Measurements from ENCODE around the gene XKR8.

The XKR8 gene

GRCh38 chr1:27960762-27961645 lies 1.2 kb downstream of the XKR8 start:
- no peaks in the 10 kb centered on the region for H3K4me1 ChIP-seq (ENCODE audit: control insufficient read depth, insufficient read depth, low read length)
- peak overlapping the region; percentile 80 for H3K9ac ChIP-seq (ENCODE audit: low read length)
- no peaks in the 10 kb centered on the region for H3K27me3 ChIP-seq (ENCODE audit: control insufficient read depth, insufficient read depth, low read length)
- peak overlapping the region; percentile 78 for H3K4me3 ChIP-seq (ENCODE audit: low read length)
- peaks cover 8% of the 10 kb centered on the region for H3K36me3 ChIP-seq (ENCODE audit: control insufficient read depth, insufficient read depth, low read length)
- H3K27ac ChIP-seq (ENCODE audit: low read depth, low read length) = peak overlapping the region; percentile 27

GRCh38 chr1:27961646-27962221 lies 2.0 kb downstream of the XKR8 start:
- no peaks in the 10 kb centered on the region for H3K4me1 ChIP-seq (ENCODE audit: control insufficient read depth, insufficient read depth, low read length)
- no peak overlapping the region for H3K9ac ChIP-seq (ENCODE audit: low read length)
- no peak overlapping the region for H3K27ac ChIP-seq (ENCODE audit: low read depth, low read length)
- H3K36me3 ChIP-seq (ENCODE audit: control insufficient read depth, insufficient read depth, low read length) = peaks cover 12% of the 10 kb centered on the region
- H3K4me3 ChIP-seq (ENCODE audit: low read length) = peak overlapping the region; percentile 6
- no peaks in the 10 kb centered on the region for H3K27me3 ChIP-seq (ENCODE audit: control insufficient read depth, insufficient read depth, low read length)

DNA sequence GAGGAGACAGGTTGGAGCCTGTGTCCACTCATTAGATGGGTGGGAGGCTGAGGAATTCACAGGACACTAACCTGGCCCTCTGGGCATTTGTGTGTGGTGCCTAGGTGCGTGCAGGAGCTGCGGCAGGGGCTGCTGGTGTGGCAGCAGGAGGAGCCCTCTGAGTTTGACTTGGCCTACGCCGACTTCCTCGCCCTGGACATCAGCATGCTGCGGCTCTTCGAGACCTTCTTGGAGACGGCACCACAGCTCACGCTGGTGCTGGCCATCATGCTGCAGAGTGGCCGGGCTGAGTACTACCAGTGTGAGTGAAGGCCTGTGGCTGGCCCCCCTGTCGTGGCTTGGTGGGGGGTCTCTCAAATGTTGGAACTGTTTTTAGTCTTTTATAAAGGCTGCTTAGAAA lies 3.6 kb downstream of the XKR8 start:
- H3K27me3 ChIP-seq (ENCODE audit: control insufficient read depth, insufficient read depth, low read length) = no peaks in the 10 kb centered on the region
- no peaks in the 10 kb centered on the region for H3K4me1 ChIP-seq (ENCODE audit: control insufficient read depth, insufficient read depth, low read length)
- H3K9ac ChIP-seq (ENCODE audit: low read length) = no peak overlapping the region

GRCh38 chr1:27966402-27967105 lies 6.8 kb downstream of the XKR8 start:
- Histone ChIP-seq H3K36me3 (ENCODE audit: control insufficient read depth, insufficient read depth, low read length) (peaks cover 17% of the 10 kb centered on the region), H3K27me3 (ENCODE audit: control insufficient read depth, insufficient read depth, low read length) (no peaks in the 10 kb centered on the region), H3K4me1 (ENCODE audit: control insufficient read depth, insufficient read depth, low read length) (no peaks in the 10 kb centered on the region), H3K4me3 (ENCODE audit: low read length) (no peak overlapping the region), H3K9ac (ENCODE audit: low read length) (no peak overlapping the region), H3K27ac (ENCODE audit: low read depth, low read length) (no peak overlapping the region)

More for the DNA sequence above, 3.6 kb downstream of the XKR8 start:
- H3K27ac ChIP-seq (ENCODE audit: low read depth, low read length) = no peak overlapping the region
- peaks cover 17% of the 10 kb centered on the region for H3K36me3 ChIP-seq (ENCODE audit: control insufficient read depth, insufficient read depth, low read length)
- H3K4me3 ChIP-seq (ENCODE audit: low read length) = no peak overlapping the region

GRCh38 chr1:27967106-27967883 lies 7.5 kb downstream of the XKR8 start:
- Histone ChIP-seq H3K27ac (ENCODE audit: low read depth, low read length) (no peak overlapping the region), H3K4me3 (ENCODE audit: low read length) (no peak overlapping the region), H3K9ac (ENCODE audit: low read length) (no peak overlapping the region), H3K4me1 (ENCODE audit: control insufficient read depth, insufficient read depth, low read length) (no peaks in the 10 kb centered on the region), H3K27me3 (ENCODE audit: control insufficient read depth, insufficient read depth, low read length) (no peaks in the 10 kb centered on the region), H3K36me3 (ENCODE audit: control insufficient read depth, insufficient read depth, low read length) (peaks cover 17% of the 10 kb centered on the region)

DNA sequence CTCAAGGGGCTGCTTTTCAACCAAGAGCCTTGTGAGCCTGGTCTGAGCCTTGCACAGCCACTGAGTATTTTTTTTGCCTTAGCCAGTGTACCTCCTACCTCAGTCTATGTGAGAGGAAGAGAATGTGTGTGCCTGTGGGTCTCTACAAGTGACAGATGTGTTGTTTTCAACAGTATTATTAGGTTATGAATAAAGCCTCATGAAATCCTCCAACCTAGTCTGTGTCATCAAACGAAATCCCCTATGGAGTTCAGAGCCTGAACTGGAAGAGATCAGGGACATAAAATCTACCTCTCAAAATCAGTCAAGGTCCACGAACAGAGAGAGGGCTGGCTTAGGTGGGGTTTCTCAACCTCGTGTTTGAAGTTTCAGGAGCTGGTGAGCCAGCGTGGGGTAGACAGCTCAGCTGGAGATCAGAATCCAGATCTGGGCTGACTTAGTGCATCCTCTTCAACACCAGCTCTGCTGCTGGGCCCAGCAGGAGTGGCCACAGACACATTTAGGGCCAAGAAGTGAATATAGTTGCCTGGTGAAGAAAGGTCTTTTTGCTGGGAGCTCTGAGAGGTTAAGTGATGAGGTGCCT lies 8.2 kb downstream of the XKR8 start:
- Histone ChIP-seq H3K27ac (ENCODE audit: low read depth, low read length) (no peak overlapping the region), H3K4me3 (ENCODE audit: low read length) (no peak overlapping the region), H3K27me3 (ENCODE audit: control insufficient read depth, insufficient read depth, low read length) (no peaks in the 10 kb centered on the region), H3K4me1 (ENCODE audit: control insufficient read depth, insufficient read depth, low read length) (no peaks in the 10 kb centered on the region), H3K9ac (ENCODE audit: low read length) (no peak overlapping the region), H3K36me3 (ENCODE audit: control insufficient read depth, insufficient read depth, low read length) (peaks cover 17% of the 10 kb centered on the region)

DNA sequence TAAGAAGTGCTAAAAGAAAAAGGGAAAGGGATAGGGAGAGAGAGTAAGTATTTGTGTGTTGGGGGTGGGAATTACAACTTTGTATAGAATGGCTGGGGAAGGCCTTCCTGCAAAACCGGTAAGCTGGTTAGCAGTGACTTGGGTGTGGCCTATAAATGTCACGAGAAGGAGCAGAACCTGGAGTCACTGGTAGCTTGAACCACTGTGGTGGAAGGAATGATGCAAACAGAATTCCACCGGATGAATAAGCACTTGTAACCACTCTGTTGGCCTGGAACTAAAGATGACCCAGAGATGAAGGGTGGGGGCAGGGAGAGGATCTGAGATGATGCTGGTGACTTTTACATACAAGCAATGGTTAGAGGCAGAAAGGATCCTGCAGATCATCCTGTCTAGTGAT lies 8.9 kb downstream of the XKR8 start:
- peaks cover 19% of the 10 kb centered on the region for H3K36me3 ChIP-seq (ENCODE audit: control insufficient read depth, insufficient read depth, low read length)
- no peaks in the 10 kb centered on the region for H3K4me1 ChIP-seq (ENCODE audit: control insufficient read depth, insufficient read depth, low read length)
- no peak overlapping the region for H3K9ac ChIP-seq (ENCODE audit: low read length)
- no peak overlapping the region for H3K4me3 ChIP-seq (ENCODE audit: low read length)
- no peak overlapping the region for H3K27ac ChIP-seq (ENCODE audit: low read depth, low read length)
- no peaks in the 10 kb centered on the region for H3K27me3 ChIP-seq (ENCODE audit: control insufficient read depth, insufficient read depth, low read length)

- H3K27ac ChIP-seq (ENCODE audit: low read depth, low read length) = no peak overlapping the region
- H3K27me3 ChIP-seq (ENCODE audit: control insufficient read depth, insufficient read depth, low read length) = no peaks in the 10 kb centered on the region
- peaks cover 16% of the 10 kb centered on the region for H3K36me3 ChIP-seq (ENCODE audit: control insufficient read depth, insufficient read depth, low read length)
- H3K4me3 ChIP-seq (ENCODE audit: low read length) = no peak overlapping the region
- H3K9ac ChIP-seq (ENCODE audit: low read length) = no peak overlapping the region
- H3K4me1 ChIP-seq (ENCODE audit: control insufficient read depth, insufficient read depth, low read length) = no peaks in the 10 kb centered on the region
Observed at GRCh38 chr1:27970401-27970800, 10.6 kb downstream of the XKR8 start.

DNA sequence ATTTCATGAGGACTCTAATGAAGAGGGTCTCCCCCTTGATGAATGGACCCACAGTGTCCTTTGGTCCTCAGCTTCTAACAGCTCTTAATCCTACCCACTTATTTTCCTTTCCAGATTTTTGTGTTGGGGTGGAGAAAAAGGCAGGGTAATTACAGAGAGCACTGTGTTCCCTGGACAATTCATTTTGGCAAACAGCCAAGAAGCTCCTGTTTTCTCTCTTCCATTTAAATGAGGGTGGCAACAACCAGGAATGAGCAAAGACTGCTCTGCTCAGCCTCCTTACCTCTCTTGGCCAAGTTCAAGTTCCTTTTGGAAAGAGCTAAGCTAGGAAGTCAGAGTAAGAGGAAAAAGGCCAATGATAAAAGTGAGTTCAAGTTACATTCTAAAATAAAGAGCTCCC lies 11.9 kb downstream of the XKR8 start:
- Histone ChIP-seq H3K4me1 (ENCODE audit: control insufficient read depth, insufficient read depth, low read length) (no peaks in the 10 kb centered on the region), H3K4me3 (ENCODE audit: low read length) (no peak overlapping the region), H3K27me3 (ENCODE audit: control insufficient read depth, insufficient read depth, low read length) (no peaks in the 10 kb centered on the region), H3K27ac (ENCODE audit: low read depth, low read length) (no peak overlapping the region), H3K36me3 (ENCODE audit: control insufficient read depth, insufficient read depth, low read length) (peaks cover 10% of the 10 kb centered on the region), H3K9ac (ENCODE audit: low read length) (no peak overlapping the region)

DNA sequence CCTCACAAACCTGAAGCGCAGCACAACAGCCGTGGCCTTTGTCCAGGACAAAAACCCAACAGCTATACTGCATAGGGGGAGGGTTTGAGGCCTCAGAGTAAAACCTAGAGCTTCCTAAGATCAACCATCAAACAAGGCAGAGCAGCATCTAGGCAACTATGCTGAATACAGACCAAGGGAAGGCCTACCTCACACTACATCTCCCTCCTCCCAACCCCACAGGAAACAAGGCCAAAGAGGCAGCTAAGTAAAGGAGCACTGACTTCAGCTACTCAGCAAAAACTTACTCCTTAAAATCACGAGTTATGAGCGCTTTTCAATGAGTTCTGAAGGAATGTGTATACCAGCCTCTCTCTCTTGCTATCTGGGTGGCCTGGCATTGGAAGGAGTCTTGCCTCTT lies 12.4 kb downstream of the XKR8 start:
- H3K36me3 ChIP-seq (ENCODE audit: control insufficient read depth, insufficient read depth, low read length) = peaks cover 5% of the 10 kb centered on the region
- H3K27ac ChIP-seq (ENCODE audit: low read depth, low read length) = no peak overlapping the region
- no peak overlapping the region for H3K9ac ChIP-seq (ENCODE audit: low read length)
- no peaks in the 10 kb centered on the region for H3K27me3 ChIP-seq (ENCODE audit: control insufficient read depth, insufficient read depth, low read length)
- no peaks in the 10 kb centered on the region for H3K4me1 ChIP-seq (ENCODE audit: control insufficient read depth, insufficient read depth, low read length)
- no peak overlapping the region for H3K4me3 ChIP-seq (ENCODE audit: low read length)

DNA sequence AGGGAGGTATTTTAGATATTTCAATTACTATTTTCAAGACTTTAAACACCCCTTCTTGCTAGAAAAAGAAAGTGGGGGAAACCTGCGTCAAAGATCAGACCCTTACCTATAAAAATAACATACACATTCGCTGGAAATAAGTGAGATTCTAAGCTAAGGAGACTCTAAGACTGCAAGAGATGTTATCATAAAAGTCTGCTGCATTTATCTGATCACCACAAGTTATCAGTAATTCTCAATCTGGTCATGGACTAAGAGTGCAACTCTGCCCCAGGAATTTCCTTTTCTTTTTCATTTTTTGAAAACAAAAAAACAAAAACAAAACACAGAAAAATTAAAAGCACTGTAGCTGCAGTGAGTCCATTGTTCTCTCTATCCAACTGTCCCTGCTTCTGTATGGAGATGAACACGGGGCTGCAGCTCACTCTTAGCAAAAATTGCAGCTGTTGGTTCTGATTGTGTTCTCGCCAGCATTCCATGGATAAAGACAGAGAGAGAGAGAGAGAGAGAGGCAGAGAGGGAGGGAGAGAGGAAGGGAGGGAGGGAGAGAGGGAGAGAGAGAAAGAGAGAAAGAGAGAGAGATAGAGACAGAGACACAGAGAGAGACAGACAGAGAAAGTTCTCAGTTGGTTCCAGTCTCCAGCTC lies 14.1 kb downstream of the XKR8 start:
- Histone ChIP-seq H3K9ac (ENCODE audit: low read length) (no peak overlapping the region), H3K4me3 (ENCODE audit: low read length) (no peak overlapping the region), H3K27ac (ENCODE audit: low read depth, low read length) (no peak overlapping the region), H3K4me1 (ENCODE audit: control insufficient read depth, insufficient read depth, low read length) (no peaks in the 10 kb centered on the region), H3K27me3 (ENCODE audit: control insufficient read depth, insufficient read depth, low read length) (no peaks in the 10 kb centered on the region), H3K36me3 (ENCODE audit: control insufficient read depth, insufficient read depth, low read length) (peaks cover 5% of the 10 kb centered on the region)

Data from rectal smooth muscle tissue (tissue), 1 donor.